ENCODE data around the gene SSR4.
"Not testable (repeated sequence)": the region's sequence is repeated elsewhere in the genome, so short reads cannot be mapped to it uniquely, and the experiment has no call there.

SSR4 gene

DNA sequence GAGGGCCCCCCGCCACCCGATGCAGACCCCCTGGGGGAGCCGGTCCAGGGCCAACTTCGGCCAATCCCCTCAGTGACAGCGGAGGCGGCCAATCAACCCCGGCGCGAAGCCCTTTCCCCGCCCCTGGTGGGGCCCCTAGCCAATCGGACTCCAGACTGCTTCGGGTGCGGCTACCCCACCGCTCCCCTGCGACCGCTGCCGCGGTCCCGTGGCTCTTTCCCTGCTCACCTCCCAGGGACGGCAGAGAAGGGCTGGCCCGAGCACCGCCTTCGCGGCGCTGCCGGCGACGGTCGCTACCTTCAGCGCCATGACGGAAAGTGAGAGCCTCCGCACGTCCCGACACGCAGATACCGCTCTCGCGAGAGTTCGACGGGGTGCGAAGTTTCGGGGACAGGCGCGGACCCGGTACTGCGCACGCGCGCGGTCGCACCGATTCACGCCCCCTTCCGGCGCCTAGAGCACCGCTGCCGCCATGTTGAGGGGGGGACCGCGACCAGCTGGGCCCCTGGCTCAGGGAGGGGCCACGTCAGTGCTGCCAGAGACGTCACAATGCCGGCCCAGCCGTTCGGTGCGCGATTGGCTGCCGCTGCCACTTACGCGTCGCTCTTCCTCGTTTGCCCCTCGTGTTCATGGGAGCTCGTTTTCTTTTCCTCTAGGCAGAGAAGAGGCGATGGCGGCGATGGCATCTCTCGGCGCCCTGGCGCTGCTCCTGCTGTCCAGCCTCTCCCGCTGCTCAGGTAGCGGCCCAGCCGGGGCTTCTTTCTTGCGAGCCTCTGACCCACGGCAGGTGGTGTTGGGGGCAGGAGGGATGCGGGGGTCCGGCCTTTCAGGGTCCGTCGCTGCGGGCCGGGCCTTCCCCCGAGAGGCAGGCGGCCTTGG, at the start of gene SSR4, which contains the start of gene IDH3G:
SSR4 (plus strand) TSS at position 651 of the 879 bp plus-strand sequence; CDS start at position 671, 20 bp downstream.
IDH3G (minus strand) TSS at position 358 of the 879 bp plus-strand sequence; CDS start at position 309, 49 bp downstream.
- ATAC-seq (peak; percentile 95), DNase-seq (peak; percentile 91)
- peaks cover 15% of the 10 kb centered on the region for H3K4me1 Mint-ChIP-seq
- peaks cover 9% of the 10 kb centered on the region for H3K36me3 Mint-ChIP-seq (ENCODE audit: low read depth)
- H3K9me3 Mint-ChIP-seq: no peaks in the 10 kb centered on the region
- no peaks in the 10 kb centered on the region for H3K27me3 Mint-ChIP-seq
- H3K4me3 Mint-ChIP-seq: peak within 1 kb of the TSS; percentile 89
- peak within 1 kb of the TSS; percentile 90 for H3K27ac Mint-ChIP-seq

DNA sequence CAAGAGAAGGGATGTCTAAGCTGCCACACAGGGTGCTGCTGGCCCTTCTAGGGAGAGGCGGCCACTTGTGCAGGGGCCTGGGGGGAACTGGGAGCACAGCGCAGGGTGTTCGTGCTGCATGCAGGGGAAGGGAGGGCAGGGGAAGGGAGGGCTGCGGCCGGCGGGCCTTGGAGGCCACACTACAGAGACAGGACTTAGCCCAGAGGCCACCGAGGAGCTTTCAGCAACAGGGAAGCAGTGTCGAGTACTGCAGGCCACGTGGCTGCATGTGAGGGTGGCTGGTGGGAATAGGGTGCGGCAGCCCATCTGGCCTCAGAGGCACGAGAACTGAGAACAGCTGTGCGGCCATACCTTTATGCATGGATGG, 49.4 kb upstream of the SSR4 start:
- not testable (repeated sequence) for H3K9me3 Mint-ChIP-seq; DNase-seq; ATAC-seq; H3K4me3 Mint-ChIP-seq; H3K36me3 Mint-ChIP-seq (ENCODE audit: low read depth); H3K4me1 Mint-ChIP-seq; H3K27me3 Mint-ChIP-seq; H3K27ac Mint-ChIP-seq

DNA sequence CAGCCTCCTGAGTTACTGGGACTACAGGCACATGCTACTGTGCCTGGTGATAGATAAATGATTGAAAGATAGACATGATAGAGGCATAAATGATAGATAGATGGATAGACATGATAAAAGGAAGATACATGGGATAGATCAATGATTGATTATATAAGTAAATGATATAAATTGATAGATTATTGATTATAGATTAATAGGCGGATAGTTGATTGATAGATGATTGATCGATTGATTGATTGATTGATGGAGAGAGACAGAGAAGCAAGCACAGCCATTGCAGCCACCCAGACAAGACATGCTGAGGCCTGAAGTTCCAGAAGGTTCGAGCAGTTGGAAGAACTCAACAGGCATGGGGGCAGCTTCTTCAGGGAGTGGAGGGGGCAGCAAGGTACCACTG, 48.1 kb upstream of the SSR4 start:
- Mint-ChIP-seq H3K4me1 (peaks cover 4% of the 10 kb centered on the region), H3K4me3 (no peak overlapping the region), H3K27ac (no peak overlapping the region), H3K27me3 (peaks cover 4% of the 10 kb centered on the region), H3K36me3 (ENCODE audit: low read depth) (no peaks in the 10 kb centered on the region), H3K9me3 (no peaks in the 10 kb centered on the region)
- DNase-seq: no peak
- ATAC-seq: no peak

DNA sequence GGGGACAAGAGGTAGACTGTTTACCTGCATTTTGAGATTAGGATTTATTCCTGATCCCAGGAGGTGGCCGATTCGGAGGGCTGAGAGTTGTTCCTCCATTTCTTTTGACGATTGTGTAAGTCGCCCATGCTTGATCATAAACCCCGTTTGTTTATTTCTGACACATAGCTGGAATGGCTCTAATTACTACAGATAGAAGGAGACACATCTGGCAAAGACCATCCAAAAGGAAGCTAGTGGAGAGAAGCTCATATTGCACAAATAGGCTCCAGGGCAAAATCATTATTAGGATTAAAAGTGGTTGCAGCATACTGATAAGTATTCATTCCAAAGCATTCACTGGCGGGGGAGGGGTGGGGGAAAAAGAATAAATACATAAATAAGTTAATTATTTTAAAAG, 47.5 kb upstream of the SSR4 start:
- not testable (repeated sequence) for DNase-seq; H3K27ac Mint-ChIP-seq; ATAC-seq; H3K9me3 Mint-ChIP-seq; H3K4me3 Mint-ChIP-seq; H3K4me1 Mint-ChIP-seq; H3K27me3 Mint-ChIP-seq; H3K36me3 Mint-ChIP-seq (ENCODE audit: low read depth)

DNA sequence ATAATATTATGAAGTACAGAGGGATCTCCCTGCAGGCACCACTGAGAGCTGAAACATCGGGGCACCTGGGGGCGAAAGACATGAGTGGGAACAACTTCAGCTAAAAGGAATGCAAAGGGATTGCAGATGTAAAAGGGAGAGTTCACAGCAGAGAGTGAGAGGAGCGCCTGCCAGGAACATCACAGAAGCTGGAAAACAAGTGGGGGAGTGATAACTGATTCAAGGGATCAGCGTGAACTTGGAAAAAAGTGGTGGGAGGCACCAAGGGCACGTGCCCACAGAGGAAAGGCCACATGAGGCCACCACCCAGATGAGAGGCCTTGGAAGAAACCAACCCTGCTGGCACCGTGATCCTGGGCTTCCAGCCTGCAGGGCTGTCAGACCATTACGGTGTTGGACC, 45.5 kb upstream of the SSR4 start:
- ATAC-seq; H3K27me3 Mint-ChIP-seq; DNase-seq; H3K4me1 Mint-ChIP-seq; H3K9me3 Mint-ChIP-seq; H3K27ac Mint-ChIP-seq; H3K4me3 Mint-ChIP-seq; H3K36me3 Mint-ChIP-seq (ENCODE audit: low read depth): not testable (repeated sequence)

DNA sequence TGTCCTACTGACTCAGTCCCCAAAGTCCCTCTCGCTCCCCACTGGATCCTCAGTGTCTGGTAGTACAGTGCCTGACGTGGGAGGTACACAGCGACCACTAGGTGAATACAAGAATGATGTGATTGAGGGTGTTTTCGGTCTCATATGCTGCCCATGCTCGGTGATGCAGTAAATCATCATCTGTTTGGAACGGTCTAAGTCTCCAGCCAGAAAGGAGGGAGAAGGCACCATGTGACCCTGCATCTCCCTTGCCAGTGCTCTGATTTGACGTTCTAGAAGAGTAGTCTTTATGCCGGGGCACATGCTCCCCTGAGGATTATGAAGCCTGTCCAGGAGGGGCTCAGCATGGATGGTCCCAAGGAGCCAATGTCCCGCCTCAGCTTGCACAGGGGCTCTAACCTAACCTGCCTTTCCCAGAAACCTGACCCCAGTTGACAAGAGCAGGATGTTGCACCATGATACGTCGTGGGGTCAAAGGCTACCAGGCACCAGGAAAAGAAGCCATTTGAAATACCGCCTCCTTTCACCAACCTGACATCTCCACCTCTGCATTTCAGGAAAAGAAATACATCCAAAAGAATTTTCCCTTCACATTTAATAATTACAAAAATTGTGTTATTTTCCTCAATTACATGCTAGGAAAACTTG, 44.2 kb upstream of the SSR4 start:
- no peak overlapping the region for H3K27ac Mint-ChIP-seq
- no peak overlapping the region for H3K4me3 Mint-ChIP-seq
- DNase-seq (no peak), ATAC-seq (no peak)
- H3K4me1 Mint-ChIP-seq: no peaks in the 10 kb centered on the region
- H3K9me3 Mint-ChIP-seq: no peaks in the 10 kb centered on the region
- H3K36me3 Mint-ChIP-seq (ENCODE audit: low read depth): no peaks in the 10 kb centered on the region
- H3K27me3 Mint-ChIP-seq: no peaks in the 10 kb centered on the region

DNA sequence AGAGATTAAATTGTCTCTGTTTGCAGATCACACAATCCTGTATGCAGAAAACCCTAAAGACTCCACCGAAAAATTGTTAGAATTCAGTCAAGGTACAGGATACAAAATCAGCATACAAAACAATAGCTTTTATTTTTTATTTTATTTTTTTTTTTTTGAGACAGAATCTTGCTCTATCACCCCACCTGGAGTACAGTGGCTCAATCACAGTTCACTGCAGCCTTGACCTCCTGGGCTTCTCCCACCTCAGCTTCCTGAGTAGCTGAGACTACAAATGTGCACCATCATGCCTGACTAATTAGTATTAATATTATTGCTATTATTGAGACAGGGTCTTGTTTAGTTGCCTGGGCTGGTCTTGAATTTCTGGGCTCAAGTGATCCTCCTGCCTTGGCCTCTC, 39.3 kb upstream of the SSR4 start:
- Mint-ChIP-seq H3K27ac (no peak overlapping the region), H3K27me3 (no peaks in the 10 kb centered on the region), H3K4me1 (no peaks in the 10 kb centered on the region), H3K36me3 (ENCODE audit: low read depth) (no peaks in the 10 kb centered on the region), H3K9me3 (no peaks in the 10 kb centered on the region), H3K4me3 (no peak overlapping the region)
- ATAC-seq (no peak), DNase-seq (no peak)

DNA sequence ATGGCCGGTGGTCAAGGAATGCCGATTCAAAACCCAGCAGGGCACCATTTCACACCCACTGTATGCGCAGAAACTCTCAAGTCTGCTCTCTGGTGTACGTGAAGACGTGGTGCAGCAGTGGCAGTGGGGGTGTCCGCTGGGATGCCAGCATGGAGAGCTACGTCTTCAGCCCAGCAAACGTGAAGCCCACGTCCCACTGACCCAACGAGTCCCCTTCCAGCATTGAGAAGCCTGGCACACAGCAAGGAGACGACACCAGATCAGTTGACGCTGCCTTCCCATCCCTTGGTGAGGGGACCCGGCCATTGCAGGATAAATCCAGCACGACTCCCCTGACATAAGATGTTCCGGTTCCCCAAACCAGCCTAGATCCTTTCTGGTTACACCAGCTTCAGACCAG, 32.6 kb upstream of the SSR4 start:
- no peaks in the 10 kb centered on the region for H3K36me3 Mint-ChIP-seq (ENCODE audit: low read depth)
- H3K27me3 Mint-ChIP-seq: no peaks in the 10 kb centered on the region
- peaks cover 12% of the 10 kb centered on the region for H3K4me1 Mint-ChIP-seq
- H3K4me3 Mint-ChIP-seq: no peak overlapping the region
- no peak overlapping the region for H3K27ac Mint-ChIP-seq
- H3K9me3 Mint-ChIP-seq: no peaks in the 10 kb centered on the region
- ATAC-seq (no peak), DNase-seq (no peak)

DNA sequence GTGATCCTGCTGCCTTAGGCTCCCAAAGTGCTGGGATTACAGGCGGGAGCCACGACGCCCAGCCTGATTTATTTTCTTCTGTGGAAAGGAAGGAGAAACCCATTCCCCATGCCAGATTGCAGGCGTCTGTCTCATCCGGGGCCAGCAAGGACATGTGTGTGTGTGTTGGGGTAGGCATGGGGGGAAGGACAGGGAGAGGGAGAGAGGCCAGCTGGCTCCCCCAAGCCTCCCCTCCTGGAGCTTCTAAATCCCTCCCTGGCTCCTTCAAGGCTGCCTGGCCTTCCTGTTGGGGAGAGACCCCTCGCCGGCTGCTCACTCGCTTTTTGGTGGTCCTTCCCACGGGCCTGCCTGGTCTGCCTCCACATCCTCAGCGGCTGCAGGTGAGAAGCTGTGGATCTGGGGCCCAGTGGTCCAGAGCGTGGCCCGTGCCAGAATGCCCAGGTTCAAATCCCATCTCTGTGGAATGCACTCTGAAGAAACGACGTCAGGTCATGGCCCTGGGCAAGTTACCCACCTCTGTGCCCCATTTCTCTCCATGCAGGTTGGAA, 31.8 kb upstream of the SSR4 start:
- no peak overlapping the region for H3K4me3 Mint-ChIP-seq
- H3K9me3 Mint-ChIP-seq: no peaks in the 10 kb centered on the region
- H3K27me3 Mint-ChIP-seq: no peaks in the 10 kb centered on the region
- ATAC-seq (no peak), DNase-seq (no peak)
- H3K27ac Mint-ChIP-seq: no peak overlapping the region
- H3K36me3 Mint-ChIP-seq (ENCODE audit: low read depth): no peaks in the 10 kb centered on the region
- peaks cover 13% of the 10 kb centered on the region for H3K4me1 Mint-ChIP-seq

DNA sequence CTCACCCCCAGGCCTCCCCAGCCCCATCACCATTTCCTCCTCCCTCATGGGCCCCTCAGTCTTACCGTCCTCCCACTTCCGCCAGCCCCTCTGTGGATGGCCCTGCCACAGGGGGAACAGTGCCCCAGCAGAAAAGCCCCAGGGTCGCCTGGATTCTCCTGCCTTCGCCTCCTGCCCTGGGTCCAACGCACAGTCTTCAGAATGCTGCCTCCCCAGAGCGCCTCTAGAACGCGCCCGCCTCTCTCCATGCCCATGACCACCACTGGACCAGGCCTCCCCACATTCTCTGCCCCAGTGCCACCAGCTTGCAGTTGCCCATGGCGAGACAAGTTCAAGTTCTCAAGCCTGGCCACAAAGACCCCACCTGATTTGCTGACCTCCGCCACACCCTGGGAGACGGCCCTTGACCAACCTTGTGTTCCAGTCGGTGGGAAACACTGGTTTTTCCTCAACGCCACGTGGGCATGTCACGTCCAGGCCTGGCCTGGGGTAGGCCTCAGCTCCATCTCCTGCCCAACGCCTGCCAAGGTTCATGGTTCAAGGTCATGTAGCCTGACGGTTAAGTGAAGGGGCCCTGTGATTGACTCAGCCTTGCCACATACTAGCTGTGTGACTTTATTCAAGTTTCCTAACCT, 31.1 kb upstream of the SSR4 start:
- Mint-ChIP-seq H3K27ac (no peak overlapping the region), H3K27me3 (no peaks in the 10 kb centered on the region), H3K36me3 (ENCODE audit: low read depth) (no peaks in the 10 kb centered on the region)

DNA sequence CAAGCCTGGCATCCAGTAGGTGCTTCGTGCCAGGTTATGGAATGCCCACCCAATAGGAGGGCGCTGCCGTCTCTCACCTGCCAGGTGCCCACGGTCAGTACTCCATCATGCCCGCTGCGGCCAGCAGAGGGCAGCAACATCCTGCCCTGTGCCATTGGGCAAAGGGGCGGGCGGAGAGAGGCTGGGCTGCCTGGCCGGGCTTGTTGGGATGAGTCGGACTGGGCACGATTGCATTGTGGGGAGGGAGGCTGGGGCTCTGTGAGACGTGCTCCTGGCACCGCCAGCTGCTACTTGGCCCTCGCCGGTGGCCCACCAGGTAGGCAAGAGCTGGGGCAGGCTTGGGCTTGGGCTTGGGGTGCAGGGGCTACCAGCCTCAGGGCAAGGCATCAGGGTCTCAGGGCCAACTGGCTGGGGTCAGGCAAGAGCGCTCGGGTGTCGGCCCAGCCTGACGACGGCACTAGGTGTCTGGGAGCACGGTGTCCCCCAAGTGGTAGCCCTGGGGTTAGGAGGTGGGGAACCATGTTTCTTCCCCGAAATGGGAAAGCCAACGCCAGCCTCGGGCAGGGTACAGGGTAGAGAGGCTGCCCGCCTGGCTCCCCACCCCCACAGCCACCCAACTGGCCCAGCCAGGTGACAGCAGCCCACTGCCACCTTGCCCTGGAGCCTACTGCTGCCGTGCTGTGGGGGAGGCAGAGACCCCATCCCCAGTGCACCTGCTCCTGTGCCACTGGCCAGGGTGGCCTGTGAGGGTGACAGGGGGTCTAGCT, 30.3 kb upstream of the SSR4 start, which contains the start of gene PLXNB3:
PLXNB3 (plus strand) TSS at position 261 of the 767 bp plus-strand sequence. CDS start 1,287 bp downstream, outside the sequence.
- peak; percentile 67 for ATAC-seq
- Mint-ChIP-seq H3K9me3 (no peaks in the 10 kb centered on the region), H3K27ac (no peak within 1 kb of the TSS), H3K27me3 (no peaks in the 10 kb centered on the region), H3K4me1 (peaks cover 17% of the 10 kb centered on the region), H3K36me3 (ENCODE audit: low read depth) (no peaks in the 10 kb centered on the region), H3K4me3 (no peak within 1 kb of the TSS)
- DNase-seq: peak; percentile 79

More for the DNA sequence above, 31.1 kb upstream of the SSR4 start:
- Mint-ChIP-seq H3K4me3 (no peak overlapping the region), H3K9me3 (no peaks in the 10 kb centered on the region), H3K4me1 (peaks cover 17% of the 10 kb centered on the region)
- ATAC-seq (no peak), DNase-seq (no peak)

DNA sequence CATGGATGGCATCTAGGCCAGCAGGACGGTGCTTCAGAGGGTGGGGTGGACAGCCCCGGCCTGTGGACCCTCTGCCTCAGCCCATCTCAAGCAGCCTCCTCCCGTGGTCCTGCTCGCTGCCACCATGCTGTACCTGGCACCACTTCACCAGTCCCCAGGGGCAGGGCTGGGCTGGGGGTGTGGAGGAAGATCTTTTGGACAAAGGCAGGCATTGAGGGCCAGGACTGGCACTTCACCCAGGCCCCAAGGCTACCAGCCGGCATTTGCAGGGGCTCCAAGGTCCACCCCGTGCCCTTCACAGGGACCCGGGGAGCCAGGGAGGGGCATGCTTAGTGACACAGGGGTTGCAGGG, 29.7 kb upstream of the SSR4 start:
- ATAC-seq: no peak
- no peaks in the 10 kb centered on the region for H3K9me3 Mint-ChIP-seq
- no peak overlapping the region for H3K4me3 Mint-ChIP-seq
- DNase-seq: no peak
- H3K36me3 Mint-ChIP-seq (ENCODE audit: low read depth): no peaks in the 10 kb centered on the region
- no peak overlapping the region for H3K27ac Mint-ChIP-seq
- no peaks in the 10 kb centered on the region for H3K27me3 Mint-ChIP-seq
- H3K4me1 Mint-ChIP-seq: peaks cover 17% of the 10 kb centered on the region

DNA sequence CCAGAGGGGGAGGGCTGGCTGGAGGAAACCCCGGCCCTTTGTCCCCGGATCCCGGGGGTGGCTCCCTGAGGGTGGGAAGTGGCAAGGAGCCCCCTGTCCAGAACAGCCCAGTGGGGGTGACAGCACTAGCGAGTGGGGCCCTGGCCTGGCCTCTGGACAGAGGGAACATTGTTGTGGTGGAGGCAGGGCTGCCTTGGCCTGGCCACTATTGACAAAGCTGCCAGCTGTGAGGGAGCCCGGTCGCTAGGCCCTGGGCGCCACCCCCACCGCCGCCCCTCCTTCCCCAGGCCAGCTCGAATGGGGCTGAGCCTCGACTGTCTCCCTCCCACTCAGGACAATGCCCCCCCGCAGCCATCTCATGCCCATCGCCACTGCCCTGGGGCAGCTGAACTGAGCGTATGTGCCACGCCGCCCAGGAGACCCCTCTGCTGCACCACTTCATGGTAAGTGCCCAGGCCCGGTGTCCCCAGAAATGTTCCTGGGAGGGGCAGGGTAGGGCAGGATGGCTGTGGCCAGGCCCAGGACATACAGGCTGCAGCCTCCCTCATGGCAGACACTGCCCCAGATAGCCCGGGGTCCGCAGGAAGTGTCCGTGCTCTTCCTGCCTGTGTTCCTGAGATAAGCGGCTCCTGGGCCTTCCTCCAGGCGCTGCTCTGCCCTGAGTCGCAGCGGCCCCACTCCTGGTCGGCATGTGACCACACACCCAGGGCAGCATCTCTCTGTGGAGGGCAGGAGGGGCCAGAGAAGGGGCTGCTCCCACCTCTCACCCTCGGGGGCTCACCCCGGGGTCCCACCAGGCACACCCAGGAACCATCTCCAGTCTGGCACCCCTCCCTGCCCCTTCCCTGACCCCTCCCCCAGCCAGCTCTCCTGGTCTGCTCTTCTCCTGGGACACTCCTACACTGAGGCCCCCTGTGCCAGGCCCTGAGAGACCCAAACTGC, 29.1 kb upstream of the SSR4 start:
- ATAC-seq (no peak), DNase-seq (no peak)
- Mint-ChIP-seq H3K36me3 (ENCODE audit: low read depth) (no peaks in the 10 kb centered on the region), H3K4me3 (no peak overlapping the region), H3K9me3 (no peaks in the 10 kb centered on the region), H3K27ac (no peak overlapping the region), H3K4me1 (peaks cover 17% of the 10 kb centered on the region), H3K27me3 (no peaks in the 10 kb centered on the region)
